GM19193 (cell line): ENCODE results near the gene TEX29.

Experiments used
- POLR2A ChIP-seq: IDR thresholded peaks from 4 replicates; pipeline ENCODE4 v1.6.1; 2011; ENCODE audit not compliant: insufficient read depth, insufficient read length; ENCODE audit errors: extremely low read depth

TEX29 gene

GRCh38 chr13:111337741-111338140 lies 17.3 kb downstream of the TEX29 start:
- TF ChIP-seq POLR2A: no peak

GRCh38 chr13:111338841-111339240 lies 18.4 kb downstream of the TEX29 start:
- TF ChIP-seq POLR2A: no peak

GRCh38 chr13:111339366-111340143 lies 19.1 kb downstream of the TEX29 start:
- TF ChIP-seq POLR2A: no peak

- no peak for TF ChIP-seq POLR2A
Measured at GRCh38 chr13:111341886-111342285, 21.4 kb downstream of the TEX29 start.

- TF ChIP-seq POLR2A: no peak
Measured at GRCh38 chr13:111342721-111343120, 22.3 kb downstream of the TEX29 start.

- TF ChIP-seq POLR2A: no peak
Measured at GRCh38 chr13:111343186-111343805, 22.9 kb downstream of the TEX29 start.

- TF ChIP-seq POLR2A: no peak
Measured at GRCh38 chr13:111344471-111345191, 24.2 kb downstream of the TEX29 start.

GRCh38 chr13:111345682-111346081 lies 25.2 kb downstream of the TEX29 start:
- no peak for TF ChIP-seq POLR2A

- TF ChIP-seq POLR2A: no peak
Measured at GRCh38 chr13:111346101-111346680, 25.7 kb downstream of the TEX29 start.

GRCh38 chr13:111347438-111347837 lies 27.0 kb downstream of the TEX29 start:
- TF ChIP-seq POLR2A: no peak

GRCh38 chr13:111353508-111353907 lies 33.1 kb downstream of the TEX29 start:
- no peak for TF ChIP-seq POLR2A

- TF ChIP-seq POLR2A: no peak
Measured at GRCh38 chr13:111354789-111355188, 34.3 kb downstream of the TEX29 start.

GRCh38 chr13:111356795-111357194 lies 36.4 kb downstream of the TEX29 start:
- TF ChIP-seq POLR2A: no peak

GRCh38 chr13:111359237-111359915 lies 38.9 kb downstream of the TEX29 start:
- TF ChIP-seq POLR2A: no peak

GRCh38 chr13:111359930-111360329 lies 39.5 kb downstream of the TEX29 start:
- TF ChIP-seq POLR2A: no peak
